ENCODE results near the gene RUNX2. TPM values are rescaled to one million over a fixed set of nuclear protein-coding genes. Genes with fewer than 3 reads are reported as not detected.

The RUNX2 gene
- total and polyA plus RNA-seq, 9 of the 15 experiments (the other 6 are each of a cell fraction or from before 2014, with no cell fraction given) = 0.29 to 1.00 (median 0.43) TPM

DNA sequence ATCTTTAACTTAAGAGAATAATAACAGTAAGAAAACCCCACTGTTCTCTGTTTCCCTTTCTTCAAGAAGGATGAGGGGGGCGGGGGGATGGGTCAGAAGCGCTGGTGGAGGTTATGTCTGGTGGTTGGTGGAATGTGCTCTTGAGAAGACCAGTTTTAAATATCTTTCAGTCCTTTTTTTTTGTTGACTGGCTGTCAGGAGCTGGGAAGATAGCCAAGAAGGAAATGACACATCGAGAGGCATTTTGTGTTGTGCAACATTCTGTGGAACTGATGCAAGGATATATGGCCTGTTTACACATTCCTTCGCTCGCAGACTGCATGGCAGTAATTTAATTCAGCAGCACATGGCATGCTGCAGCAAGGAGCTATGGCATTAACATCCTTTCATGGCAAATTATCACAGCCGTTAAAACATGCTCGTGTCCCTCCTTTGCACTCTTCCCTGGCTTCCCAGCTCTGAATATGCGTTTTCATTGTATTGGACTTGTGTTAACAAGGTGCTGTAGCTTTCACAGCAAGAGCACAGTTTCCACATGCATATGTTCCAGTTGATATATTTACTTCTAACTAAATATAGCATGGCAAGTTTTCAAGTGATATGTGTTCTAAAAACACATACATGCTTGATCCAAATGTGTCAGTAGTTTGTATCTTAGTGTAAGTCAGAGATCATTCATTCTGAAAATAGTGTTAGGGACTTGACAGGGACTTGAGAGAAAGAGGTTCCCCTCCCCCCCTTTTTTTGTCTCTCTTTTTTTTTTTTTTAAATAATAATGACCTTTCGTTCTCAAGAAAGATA lies 117.8 kb downstream of the RUNX2 start (continued):
- TF ChIP-seq PHTF2 (CRISPR knock-in tag; IDR thresholded peaks at IDR 0.05) (no peak), ZNF561 (CRISPR knock-in tag; conservative IDR thresholded peaks at IDR 0.05) (no peak), TFAM (CRISPR knock-in tag; conservative IDR thresholded peaks at IDR 0.05) (no peak), ADNP (tag; IDR thresholded peaks at IDR 0.05) (no peak), NONO (IDR thresholded peaks at IDR 0.05; ENCODE audit: low read depth in 2 of 2, low read length in 1 of 2) (no peak), PBX2 (CRISPR knock-in tag; IDR thresholded peaks at IDR 0.05; ENCODE audit: low read depth) (no peak), PBX2 (tag; conservative IDR thresholded peaks at IDR 0.05; ENCODE audit: low read depth) (peak; percentile 97), E2F5 (CRISPR knock-in tag; IDR thresholded peaks at IDR 0.05) (no peak), THAP12 (CRISPR knock-in tag; IDR thresholded peaks at IDR 0.05) (no peak), ZSCAN32 (CRISPR knock-in tag; IDR thresholded peaks at IDR 0.05) (peak; percentile 79; the same call in 1 of the 2 replicates), ZNF830 (CRISPR knock-in tag; IDR thresholded peaks at IDR 0.05) (0 out of 2 replicates have a peak, but pooled peaks have one; percentile 66), NEUROD1 (IDR thresholded peaks at IDR 0.05; ENCODE audit: borderline replicate concordance, low read depth, low read length, partially characterized antibody) (peak; percentile 97), BRD9 (IDR thresholded peaks at IDR 0.05; ENCODE audit: low read depth, partially characterized antibody) (peak; percentile 98), MBD2 (IDR thresholded peaks at IDR 0.05; ENCODE audit: borderline replicate concordance, low read depth) (peak; percentile 81), CEBPG (CRISPR knock-in tag; IDR thresholded peaks at IDR 0.05) (peak; percentile 100), CEBPG (tag; conservative IDR thresholded peaks at IDR 0.05 in 1 of 2, IDR thresholded peaks at IDR 0.05 in 1 of 2) (peak; percentile 100), MCM7 (IDR thresholded peaks at IDR 0.05) (no peak), ID3 (CRISPR knock-in tag; IDR thresholded peaks at IDR 0.05) (peak; percentile 50; the same call in 1 of the 2 replicates), ID3 (tag; IDR thresholded peaks at IDR 0.05) (peak; percentile 89), MAFK (IDR thresholded peaks at IDR 0.05; ENCODE audit: low read length) (peak; percentile 53)

Data from K562 (cell line).